Hepatocyte (in vitro differentiated cells): ENCODE data around the gene MACROD2. TPM values are rescaled to one million over a fixed set of nuclear protein-coding genes. Genes with fewer than 3 reads are reported as not detected.

Experiments used
- DNase-seq: peaks from one replicate; pipeline ENCODE4 v3.0.0-alpha.2; 2016; ENCODE audit warnings: low spot score
- H2AFZ ChIP-seq: fragments of 200-600 bp; sonication (generic); 2 replicates; pipeline ENCODE4 v1.6.0; 2016; ENCODE audit warnings: antibody characterized with exemption, mild to moderate bottlenecking
- H3K27ac ChIP-seq: fragments of 200-600 bp; sonication (generic); 2 replicates; pipeline ENCODE4 v1.5.1; 2016; ENCODE audit warnings: mild to moderate bottlenecking
- H3K27me3 ChIP-seq: fragments of 200-600 bp; sonication (generic); 2 replicates; pipeline ENCODE4 v1.6.1; 2016
- H3K36me3 ChIP-seq: fragments of 200-600 bp; sonication (generic); replicated peaks from 2 replicates; pipeline ENCODE4 v1.5.1; 2016; ENCODE audit warnings: low read depth; ENCODE audit not compliant: insufficient read depth
- H3K4me1 ChIP-seq: fragments of 200-600 bp; sonication (generic); 2 replicates; pipeline ENCODE4 v1.5.1; 2016; ENCODE audit warnings: mild to moderate bottlenecking, moderate library complexity; ENCODE audit not compliant: insufficient read depth
- H3K4me2 ChIP-seq: fragments of 200-600 bp; sonication (generic); 2 replicates; pipeline ENCODE4 v1.6.0; 2016
- H3K4me3 ChIP-seq: fragments of 200-600 bp; sonication (generic); 2 replicates; pipeline ENCODE4 v1.5.1; 2016; ENCODE audit warnings: mild to moderate bottlenecking
- H3K79me2 ChIP-seq: fragments of 200-600 bp; sonication (generic); 2 replicates; pipeline ENCODE4 v1.6.0; 2017; ENCODE audit warnings: mild to moderate bottlenecking
- H3K9me2 ChIP-seq: fragments of 200-600 bp; sonication (generic); replicated peaks from 2 replicates; pipeline ENCODE4 v1.6.0; 2017; ENCODE audit warnings: mild to moderate bottlenecking; ENCODE audit not compliant: insufficient read depth
- H3K9me3 ChIP-seq: fragments of 200-600 bp; sonication (generic); 2 replicates; pipeline ENCODE4 v1.5.1; 2016; ENCODE audit warnings: low read depth, mild to moderate bottlenecking
- H4K20me1 ChIP-seq: fragments of 200-600 bp; sonication (generic); 2 replicates; pipeline ENCODE4 v1.6.0; 2016; ENCODE audit warnings: mild to moderate bottlenecking; ENCODE audit not compliant: insufficient read depth, poor library complexity, severe bottlenecking
- EZH2 ChIP-seq: fragments of 200-600 bp; sonication (generic); IDR thresholded peaks from 2 replicates; pipeline ENCODE4 v1.6.1; 2016; ENCODE audit warnings: antibody characterized with exemption, mild to moderate bottlenecking, borderline replicate concordance
- EZH2phosphoT487 ChIP-seq: fragments of 200-600 bp; sonication (generic); IDR thresholded peaks from one replicate; pipeline ENCODE4 v1.6.1; 2018; ENCODE audit warnings: antibody characterized with exemption, mild to moderate bottlenecking, low read depth, moderate library complexity; ENCODE audit not compliant: unreplicated experiment, severe bottlenecking
- WGBS: methylation state at CpG from one replicate; pipeline ENCODE4 v1.1.6; 2016; ENCODE audit warnings: low lambda C conversion rate; ENCODE audit errors: missing lambda C conversion rate; 5-methylcytosine and 5-hydroxymethylcytosine counted together
- polyA plus RNA-seq: library from polyadenylated mRNA; unstranded; fragments of >200 nt; fragmentation: Nextera tagmentation; extraction: Ambion mirVana; gene quantifications from 2 replicates; pipeline ENCODE4 v1.2.1, GENCODE V29; 2016
- total RNA-seq: library from RNA; depleted of rRNA; stranded (reverse); fragments of >200 nt; gene quantifications from 2 replicates; pipeline ENCODE4 v1.2.3, GENCODE V29; 2014
- TF ChIP-seq, protein P1 (sequence below): fragments of 200-600 bp; sonication (generic); IDR thresholded peaks from 2 replicates; pipeline ENCODE4 v1.5.1; 2016; ENCODE audit warnings: antibody characterized with exemption, mild to moderate bottlenecking; ENCODE audit not compliant: poor library complexity

Gene MACROD2
- total and polyA plus RNA-seq, 2 experiments from 2014 or later: 2.4 to 3.1 TPM

DNA sequence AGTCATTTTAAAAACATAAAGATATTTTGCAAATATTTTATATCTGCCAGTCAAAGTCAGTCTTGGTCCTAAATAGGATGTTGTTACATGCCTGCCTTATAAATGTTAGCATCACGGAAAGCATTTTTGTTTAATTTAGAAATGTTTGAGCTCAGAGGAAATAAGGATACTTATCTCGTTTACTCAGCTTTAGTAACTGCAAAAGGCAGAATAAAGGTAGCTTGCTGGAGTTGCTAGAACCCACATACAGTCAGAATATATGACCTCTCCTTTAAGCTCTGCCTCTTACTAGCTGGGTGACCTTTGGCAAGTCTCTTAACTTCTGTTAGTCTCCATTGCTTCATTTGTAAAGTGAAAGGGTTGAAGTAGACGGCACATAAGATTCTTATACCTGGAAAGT, 1710.7 kb downstream of the MACROD2 start:
- WGBS: 69% methylated on average over 3 of the region's 3 CpGs

DNA sequence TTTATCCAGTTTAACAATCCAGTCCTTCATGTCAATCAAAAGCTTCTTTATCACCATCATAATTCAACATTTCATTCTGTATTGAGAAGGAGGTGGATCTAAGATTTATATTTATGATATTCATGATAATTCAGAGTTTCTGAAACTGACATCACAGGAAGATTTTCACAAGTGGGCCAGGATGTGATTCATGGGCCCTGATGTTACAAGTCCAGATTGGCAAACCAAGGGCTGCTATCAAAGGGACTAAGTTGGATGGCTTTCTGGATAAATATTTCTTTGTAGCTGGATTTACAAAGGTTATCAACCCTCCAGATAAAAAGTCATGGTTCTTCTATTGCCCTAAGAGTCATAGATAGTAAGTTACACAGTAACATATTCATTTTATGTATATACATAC, 1711.4 kb downstream of the MACROD2 start:
- Histone ChIP-seq H3K9me2 (no peaks in the 10 kb centered on the region), H3K27ac (no peak overlapping the region), H3K27me3 (no peaks in the 10 kb centered on the region), H3K4me2 (no peak overlapping the region), H3K36me3 (no peaks in the 10 kb centered on the region), H3K79me2 (no peaks in the 10 kb centered on the region), H3K4me1 (no peaks in the 10 kb centered on the region), H4K20me1 (no peaks in the 10 kb centered on the region), H2AFZ (no peak overlapping the region), H3K4me3 (no peak overlapping the region), H3K9me3 (no peaks in the 10 kb centered on the region)
- TF ChIP-seq, protein P1, sequence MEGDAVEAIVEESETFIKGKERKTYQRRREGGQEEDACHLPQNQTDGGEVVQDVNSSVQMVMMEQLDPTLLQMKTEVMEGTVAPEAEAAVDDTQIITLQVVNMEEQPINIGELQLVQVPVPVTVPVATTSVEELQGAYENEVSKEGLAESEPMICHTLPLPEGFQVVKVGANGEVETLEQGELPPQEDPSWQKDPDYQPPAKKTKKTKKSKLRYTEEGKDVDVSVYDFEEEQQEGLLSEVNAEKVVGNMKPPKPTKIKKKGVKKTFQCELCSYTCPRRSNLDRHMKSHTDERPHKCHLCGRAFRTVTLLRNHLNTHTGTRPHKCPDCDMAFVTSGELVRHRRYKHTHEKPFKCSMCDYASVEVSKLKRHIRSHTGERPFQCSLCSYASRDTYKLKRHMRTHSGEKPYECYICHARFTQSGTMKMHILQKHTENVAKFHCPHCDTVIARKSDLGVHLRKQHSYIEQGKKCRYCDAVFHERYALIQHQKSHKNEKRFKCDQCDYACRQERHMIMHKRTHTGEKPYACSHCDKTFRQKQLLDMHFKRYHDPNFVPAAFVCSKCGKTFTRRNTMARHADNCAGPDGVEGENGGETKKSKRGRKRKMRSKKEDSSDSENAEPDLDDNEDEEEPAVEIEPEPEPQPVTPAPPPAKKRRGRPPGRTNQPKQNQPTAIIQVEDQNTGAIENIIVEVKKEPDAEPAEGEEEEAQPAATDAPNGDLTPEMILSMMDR: no peak
- TF ChIP-seq EZH2: no peak
- TF ChIP-seq EZH2phosphoT487: no peak
- DNase-seq: no peak

More for the DNA sequence above, 1710.7 kb downstream of the MACROD2 start:
- DNase-seq: no peak
- no peak overlapping the region for H3K4me3 ChIP-seq
- no peak overlapping the region for H2AFZ ChIP-seq
- H3K9me3 ChIP-seq: no peaks in the 10 kb centered on the region
- H3K79me2 ChIP-seq: no peaks in the 10 kb centered on the region
- H4K20me1 ChIP-seq: no peaks in the 10 kb centered on the region
- TF ChIP-seq EZH2: no peak
- no peak for TF ChIP-seq EZH2phosphoT487
- TF ChIP-seq, protein P1: no peak
- H3K4me2 ChIP-seq: no peak overlapping the region
- H3K9me2 ChIP-seq: no peaks in the 10 kb centered on the region
- H3K27me3 ChIP-seq: no peaks in the 10 kb centered on the region
- no peaks in the 10 kb centered on the region for H3K36me3 ChIP-seq
- H3K27ac ChIP-seq: no peak overlapping the region
- no peaks in the 10 kb centered on the region for H3K4me1 ChIP-seq

DNA sequence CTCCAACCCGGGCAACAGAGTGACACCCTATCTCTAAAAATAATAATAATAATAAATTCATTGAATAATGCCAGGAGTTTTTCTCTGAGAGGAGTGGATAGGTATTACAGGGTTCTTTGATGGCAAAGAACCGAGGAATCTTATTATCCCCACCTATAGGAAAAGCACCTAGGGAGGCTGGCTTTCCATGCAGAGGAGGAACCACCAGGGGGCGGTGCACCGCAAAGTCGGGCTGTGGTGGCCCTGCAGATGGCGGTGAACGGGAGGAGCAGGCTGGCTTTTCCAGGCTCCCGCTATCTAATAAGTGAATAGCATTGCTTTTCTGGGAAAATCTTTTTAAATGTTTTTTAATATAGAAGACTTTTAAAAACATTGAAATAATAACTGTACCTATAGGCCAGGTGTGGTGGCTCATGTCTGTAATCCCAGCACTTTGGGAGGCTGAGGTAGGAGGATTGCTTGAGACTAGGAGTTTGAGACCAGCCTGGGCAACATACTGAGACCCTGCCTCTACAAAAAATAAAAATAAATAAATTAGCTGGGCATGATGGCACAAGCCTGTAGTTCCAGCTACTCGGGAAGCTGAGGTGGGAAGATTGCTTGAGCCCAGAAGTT, 1713.8 kb downstream of the MACROD2 start:
- H3K27ac ChIP-seq: no peak overlapping the region

More for the DNA sequence above, 1713.8 kb downstream of the MACROD2 start:
- TF ChIP-seq EZH2phosphoT487 (no peak), EZH2 (no peak)
- TF ChIP-seq, protein P1: peak; percentile 42
- peaks cover 2% of the 10 kb centered on the region for H3K4me1 ChIP-seq
- 50% methylated on average over 9 of the region's 9 CpGs for WGBS
- no peak overlapping the region for H3K4me3 ChIP-seq
- H3K9me2 ChIP-seq: no peaks in the 10 kb centered on the region
- no peaks in the 10 kb centered on the region for H3K9me3 ChIP-seq
- peak; percentile 42 for DNase-seq
- H3K79me2 ChIP-seq: no peaks in the 10 kb centered on the region
- H3K36me3 ChIP-seq: no peaks in the 10 kb centered on the region
- H3K4me2 ChIP-seq: no peak overlapping the region
- no peaks in the 10 kb centered on the region for H3K27me3 ChIP-seq
- H2AFZ ChIP-seq: no peak overlapping the region
- H4K20me1 ChIP-seq: no peaks in the 10 kb centered on the region
